OCI-LY1 (cell line): ENCODE results near the gene SIRPA.

Experiments used
- H2AFZ ChIP-seq: fragments of 200-600 bp; sonication (generic), shearing (Covaris generic); 2 replicates; pipeline ENCODE4 v1.6.0; 2014; ENCODE audit warnings: antibody characterized with exemption, mild to moderate bottlenecking, low read length
- H3F3A ChIP-seq: fragments of 200-600 bp; sonication (generic), shearing (Covaris generic); 2 replicates; pipeline ENCODE4 v1.6.0; 2014; ENCODE audit warnings: mild to moderate bottlenecking, antibody characterized with exemption, low read length, moderate library complexity; ENCODE audit not compliant: insufficient read depth
- H3K27ac ChIP-seq: fragments of 200-600 bp; sonication (generic); 2 replicates; pipeline ENCODE4 v1.5.1; 2014; ENCODE audit warnings: low read length, mixed run types, mild to moderate bottlenecking, low read depth; ENCODE audit not compliant: poor library complexity, severe bottlenecking
- H3K27me3 ChIP-seq: fragments of 200-600 bp; sonication (generic); 2 replicates; pipeline ENCODE4 v1.6.0; 2014; ENCODE audit warnings: antibody characterized with exemption, mild to moderate bottlenecking, low read length, moderate library complexity; ENCODE audit not compliant: insufficient read depth
- H3K36me3 ChIP-seq: fragments of 200-600 bp; sonication (generic); 2 replicates; pipeline ENCODE4 v1.6.1; 2014; ENCODE audit warnings: mild to moderate bottlenecking, antibody characterized with exemption, low read length, moderate library complexity, mixed read lengths; ENCODE audit not compliant: insufficient read depth
- H3K4me1 ChIP-seq: fragments of 200-600 bp; sonication (generic); 2 replicates; pipeline ENCODE4 v1.5.1; 2014; ENCODE audit warnings: mild to moderate bottlenecking, low read length, moderate library complexity; ENCODE audit not compliant: insufficient read depth, severe bottlenecking
- H3K4me2 ChIP-seq: fragments of 200-600 bp; sonication (generic), shearing (Covaris generic); 2 replicates; pipeline ENCODE4 v1.6.1; 2014; ENCODE audit warnings: low read length
- H3K4me3 ChIP-seq: fragments of 200-600 bp; sonication (generic); 2 replicates; pipeline ENCODE4 v1.5.1; 2014; ENCODE audit warnings: low read length, low read depth, mild to moderate bottlenecking, mixed read lengths; ENCODE audit not compliant: poor library complexity, severe bottlenecking
- H3K79me2 ChIP-seq: fragments of 200-600 bp; shearing (Covaris generic); 2 replicates; pipeline ENCODE4 v1.6.1; 2016; ENCODE audit warnings: mixed run types, low read length, mixed read lengths; ENCODE audit not compliant: insufficient read depth
- H3K9ac ChIP-seq: fragments of 200-600 bp; sonication (generic), shearing (Covaris generic); 2 replicates; pipeline ENCODE4 v1.6.1; 2014; ENCODE audit warnings: mild to moderate bottlenecking, low read length, mixed read lengths
- H3K9me2 ChIP-seq: fragments of 200-600 bp; sonication (generic), shearing (Covaris generic); 2 replicates; pipeline ENCODE4 v1.6.1; 2014; ENCODE audit warnings: low read depth, mild to moderate bottlenecking, low read length, mixed read lengths
- H3K9me3 ChIP-seq: fragments of 200-600 bp; shearing (Covaris generic); 2 replicates; pipeline ENCODE4 v1.6.1; 2014; ENCODE audit warnings: low read length, mixed read lengths
- H4K20me1 ChIP-seq: fragments of 200-600 bp; sonication (generic), shearing (Covaris generic); 2 replicates; pipeline ENCODE4 v1.6.0; 2016; ENCODE audit warnings: mild to moderate bottlenecking, low read length; ENCODE audit not compliant: insufficient read depth
- EZH2 ChIP-seq: fragments of 200-600 bp; sonication (generic), shearing (Covaris generic); IDR thresholded peaks from 2 replicates; pipeline ENCODE4 v1.8.0; 2017; ENCODE audit warnings: borderline replicate concordance, mixed run types, mild to moderate bottlenecking, antibody characterized with exemption, low read length, moderate library complexity, mixed read lengths
- TF ChIP-seq, protein P1 (sequence below): fragments of 200-600 bp; sonication (generic), shearing (Covaris generic); IDR thresholded peaks from 2 replicates; pipeline ENCODE4 v1.5.1; 2017; ENCODE audit warnings: mild to moderate bottlenecking, antibody characterized with exemption, low read length, moderate library complexity, mixed read lengths

The SIRPA gene

DNA sequence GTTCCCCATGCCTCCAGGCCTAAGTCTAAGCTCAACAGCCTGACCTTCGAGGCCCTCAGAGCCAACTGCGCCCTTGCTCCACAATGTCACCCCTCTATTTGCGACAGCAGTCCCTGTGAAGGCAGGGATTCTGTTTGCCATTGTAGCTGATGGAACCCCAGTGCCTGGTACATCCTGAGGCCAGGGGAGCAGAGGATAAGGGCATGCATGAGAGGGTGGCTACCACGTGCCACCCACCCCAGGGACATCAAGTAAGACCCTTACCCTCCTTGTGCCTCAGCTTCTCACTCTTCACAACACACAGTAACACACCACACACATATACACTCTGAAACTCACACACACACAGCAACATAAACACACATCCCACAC is 20.0 kb upstream of the SIRPA start:
- no peaks in the 10 kb centered on the region for H3F3A ChIP-seq
- H3K9me2 ChIP-seq, result no peaks in the 10 kb centered on the region
- no peaks in the 10 kb centered on the region for H3K4me1 ChIP-seq
- no peaks in the 10 kb centered on the region for H3K36me3 ChIP-seq
- no peak overlapping the region for H3K4me2 ChIP-seq
- no peak for TF ChIP-seq EZH2
- TF ChIP-seq, protein P1, sequence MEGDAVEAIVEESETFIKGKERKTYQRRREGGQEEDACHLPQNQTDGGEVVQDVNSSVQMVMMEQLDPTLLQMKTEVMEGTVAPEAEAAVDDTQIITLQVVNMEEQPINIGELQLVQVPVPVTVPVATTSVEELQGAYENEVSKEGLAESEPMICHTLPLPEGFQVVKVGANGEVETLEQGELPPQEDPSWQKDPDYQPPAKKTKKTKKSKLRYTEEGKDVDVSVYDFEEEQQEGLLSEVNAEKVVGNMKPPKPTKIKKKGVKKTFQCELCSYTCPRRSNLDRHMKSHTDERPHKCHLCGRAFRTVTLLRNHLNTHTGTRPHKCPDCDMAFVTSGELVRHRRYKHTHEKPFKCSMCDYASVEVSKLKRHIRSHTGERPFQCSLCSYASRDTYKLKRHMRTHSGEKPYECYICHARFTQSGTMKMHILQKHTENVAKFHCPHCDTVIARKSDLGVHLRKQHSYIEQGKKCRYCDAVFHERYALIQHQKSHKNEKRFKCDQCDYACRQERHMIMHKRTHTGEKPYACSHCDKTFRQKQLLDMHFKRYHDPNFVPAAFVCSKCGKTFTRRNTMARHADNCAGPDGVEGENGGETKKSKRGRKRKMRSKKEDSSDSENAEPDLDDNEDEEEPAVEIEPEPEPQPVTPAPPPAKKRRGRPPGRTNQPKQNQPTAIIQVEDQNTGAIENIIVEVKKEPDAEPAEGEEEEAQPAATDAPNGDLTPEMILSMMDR, result no peak
- H3K27ac ChIP-seq, result no peak overlapping the region
- H3K79me2 ChIP-seq, result no peaks in the 10 kb centered on the region
- H3K9ac ChIP-seq, result no peak overlapping the region
- no peak overlapping the region for H2AFZ ChIP-seq
- no peaks in the 10 kb centered on the region for H4K20me1 ChIP-seq
- no peaks in the 10 kb centered on the region for H3K9me3 ChIP-seq
- H3K27me3 ChIP-seq, result no peaks in the 10 kb centered on the region
- no peak overlapping the region for H3K4me3 ChIP-seq

GRCh38 chr20:1875762-1876161 is 19.4 kb upstream of the SIRPA start:
- Histone ChIP-seq H3K9me3 (no peaks in the 10 kb centered on the region), H3K4me2 (no peak overlapping the region), H3K9ac (no peak overlapping the region), H3K27ac (no peak overlapping the region), H4K20me1 (no peaks in the 10 kb centered on the region), H3K36me3 (no peaks in the 10 kb centered on the region), H3K4me1 (no peaks in the 10 kb centered on the region), H3K27me3 (no peaks in the 10 kb centered on the region), H3K9me2 (no peaks in the 10 kb centered on the region), H2AFZ (no peak overlapping the region), H3F3A (no peaks in the 10 kb centered on the region), H3K79me2 (no peaks in the 10 kb centered on the region), H3K4me3 (no peak overlapping the region)
- no peak for TF ChIP-seq EZH2
- TF ChIP-seq, protein P1, result no peak

DNA sequence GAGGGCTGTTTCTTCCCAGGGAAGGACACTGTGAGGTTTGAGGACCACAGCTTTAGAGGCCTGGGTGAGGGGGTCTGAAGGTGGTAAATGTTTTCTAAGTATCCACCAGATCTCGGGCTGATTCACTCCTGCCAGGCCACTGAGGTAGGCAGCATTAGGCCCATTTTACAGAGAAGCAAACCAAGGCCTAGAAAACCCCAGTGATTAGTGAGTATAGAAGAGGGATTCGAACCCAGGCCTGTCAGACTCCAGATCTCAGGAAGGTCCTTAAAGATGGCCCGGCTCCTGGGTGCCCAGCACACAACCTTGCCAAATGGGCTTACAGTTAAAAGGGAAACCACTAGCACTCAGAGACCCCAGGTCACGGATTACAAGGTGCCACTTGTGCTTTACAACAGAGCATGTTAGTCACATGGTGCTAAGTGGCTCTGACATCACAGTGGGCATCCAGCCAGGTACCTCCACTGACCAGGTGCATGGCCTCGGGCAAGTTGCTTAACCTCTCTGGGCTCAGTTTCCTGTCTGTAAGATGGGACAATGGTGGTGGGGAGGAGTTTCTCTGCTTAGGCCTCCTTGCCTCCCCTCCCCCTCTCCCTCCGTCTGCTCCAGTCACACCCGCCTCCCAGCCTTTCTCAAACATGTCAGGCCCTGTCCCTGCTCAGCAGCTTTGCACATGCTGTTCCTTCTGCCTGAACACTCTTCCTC is 18.8 kb upstream of the SIRPA start:
- Histone ChIP-seq H3K4me2 (no peak overlapping the region), H3K9me2 (no peaks in the 10 kb centered on the region), H3F3A (no peaks in the 10 kb centered on the region), H3K4me1 (no peaks in the 10 kb centered on the region), H3K27me3 (no peaks in the 10 kb centered on the region), H2AFZ (no peak overlapping the region), H3K9me3 (no peaks in the 10 kb centered on the region), H3K4me3 (no peak overlapping the region), H3K79me2 (no peaks in the 10 kb centered on the region), H4K20me1 (no peaks in the 10 kb centered on the region), H3K9ac (no peak overlapping the region), H3K36me3 (no peaks in the 10 kb centered on the region), H3K27ac (no peak overlapping the region)
- TF ChIP-seq, protein P1, result no peak
